Gastroesophageal sphincter (tissue), 3 donors: ENCODE measurements around the gene ARID1B.

Experiments
- EP300 ChIP-seq: sonication (generic); formaldehyde crosslinking; IDR thresholded peaks from one replicate; pipeline ENCODE4 v1.6.1; 2017; ENCODE audit warnings: antibody characterized with exemption, mild to moderate bottlenecking
- POLR2A ChIP-seq, 2 donors: fragments of 450-650 bp; IDR thresholded peaks; one replicate each; pipeline ENCODE4 v1.6.1; 2017; ENCODE audit warnings: antibody characterized with exemption in 2 of 2, mild to moderate bottlenecking in 2 of 2, moderate library complexity in 1 of 2
- TF ChIP-seq, protein P1 (sequence below), 4 experiments: fragments of 200-600 bp in 2 of 4; fragments of 450-650 bp in 2 of 4; sonication (generic) in 1 of 4; IDR thresholded peaks; one replicate each; pipeline ENCODE4 v1.5.1; 2017 to 2019; ENCODE audit warnings: antibody characterized with exemption in 4 of 4, mild to moderate bottlenecking in 2 of 4, moderate library complexity in 2 of 4

DNA sequence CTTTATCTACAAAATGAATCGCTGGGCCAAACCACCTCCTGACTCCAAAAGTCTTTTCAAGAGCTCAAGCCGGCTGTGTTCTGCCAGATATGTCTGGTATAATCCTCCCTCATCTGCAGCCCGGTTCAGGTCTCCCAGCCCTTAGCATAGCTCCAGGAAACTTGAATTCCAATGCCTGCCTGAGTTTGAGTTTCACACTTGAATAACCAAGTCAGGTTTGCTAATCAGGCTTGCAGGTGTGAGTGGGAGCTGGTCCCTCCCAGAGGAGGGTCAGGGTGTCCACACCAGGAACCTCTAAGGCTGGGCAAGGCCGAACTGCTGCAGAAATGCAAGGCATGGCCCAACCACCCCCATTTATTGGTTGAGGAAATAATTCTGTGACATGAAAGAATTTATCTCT, 449.6 kb downstream of the ARID1B start:
- TF ChIP-seq, protein P1, sequence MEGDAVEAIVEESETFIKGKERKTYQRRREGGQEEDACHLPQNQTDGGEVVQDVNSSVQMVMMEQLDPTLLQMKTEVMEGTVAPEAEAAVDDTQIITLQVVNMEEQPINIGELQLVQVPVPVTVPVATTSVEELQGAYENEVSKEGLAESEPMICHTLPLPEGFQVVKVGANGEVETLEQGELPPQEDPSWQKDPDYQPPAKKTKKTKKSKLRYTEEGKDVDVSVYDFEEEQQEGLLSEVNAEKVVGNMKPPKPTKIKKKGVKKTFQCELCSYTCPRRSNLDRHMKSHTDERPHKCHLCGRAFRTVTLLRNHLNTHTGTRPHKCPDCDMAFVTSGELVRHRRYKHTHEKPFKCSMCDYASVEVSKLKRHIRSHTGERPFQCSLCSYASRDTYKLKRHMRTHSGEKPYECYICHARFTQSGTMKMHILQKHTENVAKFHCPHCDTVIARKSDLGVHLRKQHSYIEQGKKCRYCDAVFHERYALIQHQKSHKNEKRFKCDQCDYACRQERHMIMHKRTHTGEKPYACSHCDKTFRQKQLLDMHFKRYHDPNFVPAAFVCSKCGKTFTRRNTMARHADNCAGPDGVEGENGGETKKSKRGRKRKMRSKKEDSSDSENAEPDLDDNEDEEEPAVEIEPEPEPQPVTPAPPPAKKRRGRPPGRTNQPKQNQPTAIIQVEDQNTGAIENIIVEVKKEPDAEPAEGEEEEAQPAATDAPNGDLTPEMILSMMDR (IDR thresholded peaks at IDR 0.05), result no peak
- TF ChIP-seq EP300, result no peak
- no peak for TF ChIP-seq POLR2A (IDR thresholded peaks at IDR 0.05)
